ENCODE results near the gene TMCC1. TPM values are rescaled to one million over a fixed set of nuclear protein-coding genes. Genes with fewer than 3 reads are reported as not detected.
A peak's percentile ranks its signal among the peaks of the same experiment; 100 is the strongest.

TMCC1 gene
- polyA plus RNA-seq, 1 of the 3 experiments (the other 2 are of a cell fraction) = 7.2 TPM

- Histone ChIP-seq H3K36me3 (replicated peaks in 1 of 2; ENCODE audit: control insufficient read depth in 1 of 2, insufficient read depth in 2 of 2, low read length in 1 of 2) (peaks cover 0 to 27% of the 10 kb centered on the region in 2 experiments), H3K27me3 (ENCODE audit: insufficient read depth) (no peaks in the 10 kb centered on the region), H3K9me3 (peaks cover 10% of the 10 kb centered on the region; the same call in 1 of the 2 replicates), H3F3A (replicated peaks; ENCODE audit: insufficient read depth) (no peaks in the 10 kb centered on the region), H3K4me3 (ENCODE audit: low read depth in 2 of 2, low read length in 1 of 2) (no peak overlapping the region), H4K20me1 (ENCODE audit: insufficient read depth) (no peaks in the 10 kb centered on the region), H3K4me1 (ENCODE audit: control insufficient read depth in 1 of 2, insufficient read depth in 2 of 2, low read depth in 1 of 2, low read length in 1 of 2) (no peaks in the 10 kb centered on the region; a peak in 2 of 4 replicates), H3K4me2 (no peak overlapping the region), H3K27ac (ENCODE audit: low read depth in 2 of 2, low read length in 1 of 2) (no peak overlapping the region), H3K9me2 (no peaks in the 10 kb centered on the region), H3K9ac (no peak overlapping the region), H2AFZ (ENCODE audit: low read depth) (no peak overlapping the region), H3K79me2 (ENCODE audit: insufficient read depth) (peaks cover 22% of the 10 kb centered on the region)
- 97% methylated on average over 6 of the region's 6 CpGs for WGBS (ENCODE audit: low lambda C conversion rate)
- POLR2A ChIA-PET = no interaction called here
- no peak for DNase-seq
- no peak for TF ChIP-seq ZBTB33 (IDR thresholded peaks at IDR 0.05; ENCODE audit: borderline replicate concordance, low read depth)
- CTCF ChIA-PET = interaction anchor here (1.0 to 1.5 kb wide), 4 partner anchors 9 to 104 kb away, joined by 3 to 8 read pairs (median 4); no protein-coding TSS in a partner anchor
Observed at GRCh38 chr3:129838086-129838485, 55.4 kb downstream of the TMCC1 start.

GRCh38 chr3:129837065-129837642, 56.4 kb downstream of the TMCC1 start:
- H3K9me2 ChIP-seq = no peaks in the 10 kb centered on the region
- ChIA-PET CTCF (interaction anchor here (1.0 to 1.5 kb wide), 7 partner anchors 8 to 347 kb away, joined by 3 to 8 read pairs (median 4); no protein-coding TSS in a partner anchor), POLR2A (no interaction called here)
- DNase-seq = peak; percentile 14
- no peak overlapping the region for H2AFZ ChIP-seq (ENCODE audit: low read depth)
- H3K4me1 ChIP-seq (ENCODE audit: control insufficient read depth in 1 of 2, insufficient read depth in 2 of 2, low read depth in 1 of 2, low read length in 1 of 2) = no peaks in the 10 kb centered on the region; a peak in 2 of 4 replicates
- peaks cover 0 to 18% of the 10 kb centered on the region in 2 experiments for H3K36me3 ChIP-seq (replicated peaks in 1 of 2; ENCODE audit: control insufficient read depth in 1 of 2, insufficient read depth in 2 of 2, low read length in 1 of 2)
- H3K27me3 ChIP-seq (ENCODE audit: insufficient read depth) = no peaks in the 10 kb centered on the region
- H3K4me3 ChIP-seq (ENCODE audit: low read depth in 2 of 2, low read length in 1 of 2) = no peak overlapping the region
- H3K79me2 ChIP-seq (ENCODE audit: insufficient read depth) = peaks cover 19% of the 10 kb centered on the region; the same call in 1 of the 2 replicates
- no peak overlapping the region for H3K4me2 ChIP-seq
- 0 out of 2 replicates have a peak, but pooled peaks cover 3% of the 10 kb centered on the region for H3K9me3 ChIP-seq
- H3K27ac ChIP-seq (ENCODE audit: low read depth in 2 of 2, low read length in 1 of 2) = no peak overlapping the region
- WGBS (ENCODE audit: low lambda C conversion rate) = 60% methylated on average over 2 of the region's 2 CpGs
- H3F3A ChIP-seq (replicated peaks; ENCODE audit: insufficient read depth) = no peaks in the 10 kb centered on the region
- no peak overlapping the region for H3K9ac ChIP-seq
- no peaks in the 10 kb centered on the region for H4K20me1 ChIP-seq (ENCODE audit: insufficient read depth)
- no peak for TF ChIP-seq EZH2phosphoT487 (IDR thresholded peaks at IDR 0.05; ENCODE audit: borderline replicate concordance, low read depth)
- no peak for TF ChIP-seq MEF2A (IDR thresholded peaks at IDR 0.05; ENCODE audit: borderline replicate concordance, low read depth)
- TF ChIP-seq MXI1 (IDR thresholded peaks at IDR 0.05; ENCODE audit: low read depth, low read length) = no peak
- TF ChIP-seq ELF1 (IDR thresholded peaks at IDR 0.05) = no peak
- no peak for TF ChIP-seq ZBTB33 (IDR thresholded peaks at IDR 0.05; ENCODE audit: borderline replicate concordance, low read depth)
- TF ChIP-seq TEAD4 (IDR thresholded peaks at IDR 0.05; ENCODE audit: borderline replicate concordance, insufficient read depth) = no peak
- TF ChIP-seq CTCF (IDR thresholded peaks at IDR 0.05) = no peak
- no peak for TF ChIP-seq USF2 (IDR thresholded peaks at IDR 0.05; ENCODE audit: borderline replicate concordance, low read depth, low read length)
- TF ChIP-seq EP300 (IDR thresholded peaks at IDR 0.05; ENCODE audit: borderline replicate concordance in 1 of 2, low read depth in 1 of 2, low read length in 1 of 2) = no peak
- no peak for TF ChIP-seq SMC3 (IDR thresholded peaks at IDR 0.05; ENCODE audit: low read depth, low read length)
- TF ChIP-seq RCOR1 (IDR thresholded peaks at IDR 0.05; ENCODE audit: low read length) = no peak
- TF ChIP-seq MAX (IDR thresholded peaks at IDR 0.05; ENCODE audit: low read depth) = no peak
- no peak for TF ChIP-seq IRF3 (IDR thresholded peaks at IDR 0.05; ENCODE audit: low read depth, low read length)
- no peak for TF ChIP-seq TAF1 (IDR thresholded peaks at IDR 0.05; ENCODE audit: borderline replicate concordance, low read depth, low read length)
- no peak for TF ChIP-seq JUND (IDR thresholded peaks at IDR 0.05)
